ENCODE results near the gene HSFY2.
"Not testable (repeated sequence)": the region's sequence is repeated elsewhere in the genome, so short reads cannot be mapped to it uniquely, and the experiment has no call there.

DNA sequence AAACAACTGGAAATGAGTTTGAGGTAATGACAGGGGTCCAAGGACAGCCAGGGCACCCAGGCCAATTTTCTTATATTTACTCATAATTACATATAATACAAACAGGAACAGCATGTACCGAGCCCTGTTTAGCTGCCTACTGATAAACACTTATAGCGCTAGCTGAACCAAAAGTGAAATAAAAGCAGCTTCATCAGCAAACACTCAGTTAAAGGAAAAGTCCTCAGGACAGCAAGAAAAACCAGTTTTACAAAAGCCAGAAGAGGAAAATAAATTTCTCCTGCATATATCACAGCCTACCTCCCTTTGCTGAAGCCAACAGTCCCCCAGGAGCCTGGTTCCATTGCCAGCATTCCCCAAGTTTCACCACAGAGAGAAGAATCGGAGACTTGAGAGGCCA lies 49.8 kb downstream of the HSFY2 start:
- TF ChIP-seq, protein P1, sequence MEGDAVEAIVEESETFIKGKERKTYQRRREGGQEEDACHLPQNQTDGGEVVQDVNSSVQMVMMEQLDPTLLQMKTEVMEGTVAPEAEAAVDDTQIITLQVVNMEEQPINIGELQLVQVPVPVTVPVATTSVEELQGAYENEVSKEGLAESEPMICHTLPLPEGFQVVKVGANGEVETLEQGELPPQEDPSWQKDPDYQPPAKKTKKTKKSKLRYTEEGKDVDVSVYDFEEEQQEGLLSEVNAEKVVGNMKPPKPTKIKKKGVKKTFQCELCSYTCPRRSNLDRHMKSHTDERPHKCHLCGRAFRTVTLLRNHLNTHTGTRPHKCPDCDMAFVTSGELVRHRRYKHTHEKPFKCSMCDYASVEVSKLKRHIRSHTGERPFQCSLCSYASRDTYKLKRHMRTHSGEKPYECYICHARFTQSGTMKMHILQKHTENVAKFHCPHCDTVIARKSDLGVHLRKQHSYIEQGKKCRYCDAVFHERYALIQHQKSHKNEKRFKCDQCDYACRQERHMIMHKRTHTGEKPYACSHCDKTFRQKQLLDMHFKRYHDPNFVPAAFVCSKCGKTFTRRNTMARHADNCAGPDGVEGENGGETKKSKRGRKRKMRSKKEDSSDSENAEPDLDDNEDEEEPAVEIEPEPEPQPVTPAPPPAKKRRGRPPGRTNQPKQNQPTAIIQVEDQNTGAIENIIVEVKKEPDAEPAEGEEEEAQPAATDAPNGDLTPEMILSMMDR (IDR thresholded peaks at IDR 0.05): not testable (repeated sequence)
- TF ChIP-seq POLR2A (IDR thresholded peaks at IDR 0.05; ENCODE audit: low read depth); POLR2AphosphoS5 (IDR thresholded peaks at IDR 0.05); EP300 (IDR thresholded peaks at IDR 0.05): not testable (repeated sequence)
